Dedifferentiated amniotic fluid mesenchymal stem cell (primary cell): Measurements from ENCODE around the gene PCSK1N.

ENCODE experiments used
- DNase-seq: peaks from one replicate; pipeline ENCODE4 v3.0.0-alpha.2; 2016; ENCODE audit errors: extremely low spot score

Gene PCSK1N

DNA sequence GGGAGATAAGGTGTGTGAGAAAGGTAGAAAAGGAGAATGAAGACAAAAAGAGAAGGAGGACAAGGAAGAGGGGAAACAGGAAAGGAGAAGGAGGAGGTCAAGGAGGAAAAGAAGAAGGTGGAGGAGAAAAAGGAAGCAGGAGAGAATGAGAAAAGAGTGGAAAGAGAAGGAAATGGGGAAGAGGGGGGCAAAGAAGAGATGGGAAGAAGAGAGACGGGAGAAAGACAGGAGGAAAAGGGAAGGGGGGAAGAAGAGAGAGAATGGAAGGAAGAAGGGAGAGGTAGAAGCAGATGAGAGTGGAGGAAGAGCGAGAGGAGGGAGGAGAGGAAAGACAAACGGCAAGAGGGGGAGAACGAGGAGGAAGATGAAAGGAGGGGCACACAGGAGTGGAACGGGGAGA lies 44.9 kb downstream of the PCSK1N start:
- no peak for DNase-seq

DNA sequence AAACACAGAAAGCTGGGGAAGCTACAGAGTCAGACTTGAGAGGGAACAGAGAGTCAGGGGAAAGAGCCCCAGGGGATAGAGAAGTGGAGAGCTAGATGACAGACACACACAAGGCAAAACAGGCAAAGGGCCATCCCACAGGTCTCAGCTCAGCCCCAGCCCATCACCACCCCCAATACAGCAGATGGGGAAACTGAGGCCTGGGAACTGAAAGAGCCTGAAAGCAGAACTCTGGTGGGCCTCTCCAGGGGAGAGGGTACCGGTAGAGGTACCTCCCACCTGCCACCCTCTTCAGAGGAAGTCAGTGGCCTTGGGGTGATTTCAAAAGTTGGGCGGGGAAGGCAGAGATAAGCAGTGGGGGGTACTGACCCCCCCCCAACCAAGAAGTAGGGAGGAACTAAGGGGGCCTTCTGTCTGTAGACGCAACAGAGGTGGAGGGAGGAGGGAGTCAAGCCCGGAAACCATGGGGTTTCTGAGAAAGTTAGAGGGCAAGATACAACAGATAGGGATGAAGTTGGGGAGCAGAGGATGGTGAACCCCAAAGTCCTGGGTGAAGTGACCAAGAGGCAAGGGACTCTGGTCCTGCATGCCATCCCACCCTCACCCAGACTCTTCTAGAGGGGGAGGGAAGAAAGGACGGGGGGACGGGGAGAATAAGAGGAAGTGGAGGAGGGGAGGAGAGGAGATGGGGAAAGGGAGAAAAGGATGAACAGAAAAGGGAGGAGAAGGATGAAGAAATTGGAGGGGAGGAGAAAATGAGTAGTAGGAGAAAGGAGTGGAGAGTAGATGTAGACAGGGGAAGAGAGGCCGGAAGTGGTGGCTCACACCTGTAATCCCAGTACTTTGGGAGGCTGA lies 45.8 kb downstream of the PCSK1N start:
- DNase-seq = no peak

DNA sequence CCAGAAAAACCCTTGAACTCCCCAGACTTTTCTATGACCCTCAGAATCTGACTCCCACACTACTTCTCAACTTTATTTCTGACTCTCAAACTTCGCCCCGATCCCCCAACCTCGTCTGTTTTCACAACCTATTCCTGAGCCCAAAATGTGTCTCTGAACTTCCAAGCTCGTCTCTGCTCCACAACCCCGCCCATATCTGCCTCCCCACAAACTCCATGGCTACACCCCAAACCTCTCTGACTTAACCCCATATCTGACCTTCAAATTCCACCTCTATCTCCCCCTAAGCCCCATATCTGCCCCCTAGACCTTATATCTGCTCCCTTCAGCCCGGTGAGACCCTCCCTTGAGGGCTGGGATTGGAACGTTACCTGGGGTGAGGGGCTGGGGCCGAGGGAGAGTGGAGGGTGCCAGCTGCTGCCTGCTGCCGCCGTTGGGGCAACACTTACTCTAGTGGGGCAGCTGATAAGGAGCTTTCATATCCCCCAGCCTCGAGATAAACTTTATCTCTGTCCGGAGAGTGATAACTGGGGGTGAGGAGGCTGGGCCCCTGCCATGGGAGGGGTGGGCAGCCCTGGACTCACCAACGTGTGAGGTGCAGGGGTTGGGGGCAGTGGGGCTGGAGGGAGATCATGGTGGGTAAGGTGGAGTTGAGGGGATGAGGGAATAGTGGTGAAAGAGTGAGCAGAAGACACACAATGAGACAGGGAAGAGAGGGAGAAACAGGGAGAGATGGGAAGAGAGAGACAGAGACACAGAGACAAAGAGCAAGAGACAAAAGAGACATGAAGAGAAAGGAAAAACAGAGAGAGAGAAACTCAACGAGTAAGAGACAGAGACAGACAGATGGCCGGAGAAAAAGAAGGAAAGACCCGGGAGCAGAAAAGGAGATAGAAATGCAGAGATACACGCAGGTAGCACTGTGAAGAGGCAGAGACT lies 47.6 kb downstream of the PCSK1N start:
- DNase-seq = no peak

DNA sequence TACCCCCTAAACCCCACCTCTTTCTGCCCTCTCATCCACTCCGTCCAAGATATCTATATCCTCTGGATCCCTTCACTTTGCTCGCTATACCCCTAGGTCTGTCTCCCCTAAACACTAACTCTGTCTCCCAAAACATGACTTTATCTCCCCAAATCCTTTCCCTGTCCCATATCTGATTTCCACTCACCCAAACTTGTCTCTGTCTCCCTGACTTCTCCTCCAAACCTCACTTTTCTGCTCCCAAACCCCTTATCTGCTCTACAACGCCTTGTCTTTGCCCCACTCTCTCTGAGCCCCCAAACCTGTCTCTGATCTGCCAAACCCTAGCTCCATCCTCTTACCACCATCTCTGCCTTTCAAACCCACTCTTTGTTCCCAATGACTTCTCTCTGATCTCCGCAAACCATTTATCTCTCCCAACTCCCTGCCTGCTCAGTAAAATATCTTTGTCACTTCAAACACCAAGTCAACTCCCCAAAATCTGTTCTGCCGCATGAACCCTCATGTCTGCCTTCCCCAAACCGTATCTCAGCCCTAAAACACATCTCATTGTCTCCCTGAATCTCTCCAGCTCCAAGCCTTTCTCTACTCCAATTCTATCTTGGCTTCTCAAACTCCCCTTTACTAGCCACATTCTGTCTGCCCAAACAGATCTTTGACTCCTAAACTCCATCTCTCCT lies 48.4 kb downstream of the PCSK1N start:
- no peak for DNase-seq

DNA sequence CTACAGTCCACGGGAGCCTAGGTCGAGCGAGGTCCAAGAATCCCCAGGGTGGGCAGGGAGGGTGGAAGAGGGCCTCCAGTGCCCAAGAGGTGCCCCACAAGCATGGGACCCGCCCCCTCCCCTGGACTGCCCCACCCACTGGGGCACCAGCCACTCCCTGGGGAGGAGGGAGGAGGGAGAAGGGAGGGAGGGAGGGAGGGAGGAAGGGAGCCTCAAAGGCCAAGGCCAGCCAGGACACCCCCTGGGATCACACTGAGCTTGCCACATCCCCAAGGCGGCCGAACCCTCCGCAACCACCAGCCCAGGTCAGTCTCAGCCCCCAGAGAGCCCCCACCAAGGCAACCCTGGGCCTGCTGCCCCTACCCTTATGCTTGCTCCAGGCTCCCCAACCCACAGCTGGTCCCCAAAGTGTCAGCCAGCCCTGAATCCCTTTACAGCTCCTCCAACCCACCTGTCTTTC lies 49.0 kb downstream of the PCSK1N start, which contains the start of gene GATA1:
GATA1 (plus strand) TSS at position 250 of the 460 bp plus-strand sequence. CDS start 4,520 bp downstream, outside the sequence.
- no peak for DNase-seq

DNA sequence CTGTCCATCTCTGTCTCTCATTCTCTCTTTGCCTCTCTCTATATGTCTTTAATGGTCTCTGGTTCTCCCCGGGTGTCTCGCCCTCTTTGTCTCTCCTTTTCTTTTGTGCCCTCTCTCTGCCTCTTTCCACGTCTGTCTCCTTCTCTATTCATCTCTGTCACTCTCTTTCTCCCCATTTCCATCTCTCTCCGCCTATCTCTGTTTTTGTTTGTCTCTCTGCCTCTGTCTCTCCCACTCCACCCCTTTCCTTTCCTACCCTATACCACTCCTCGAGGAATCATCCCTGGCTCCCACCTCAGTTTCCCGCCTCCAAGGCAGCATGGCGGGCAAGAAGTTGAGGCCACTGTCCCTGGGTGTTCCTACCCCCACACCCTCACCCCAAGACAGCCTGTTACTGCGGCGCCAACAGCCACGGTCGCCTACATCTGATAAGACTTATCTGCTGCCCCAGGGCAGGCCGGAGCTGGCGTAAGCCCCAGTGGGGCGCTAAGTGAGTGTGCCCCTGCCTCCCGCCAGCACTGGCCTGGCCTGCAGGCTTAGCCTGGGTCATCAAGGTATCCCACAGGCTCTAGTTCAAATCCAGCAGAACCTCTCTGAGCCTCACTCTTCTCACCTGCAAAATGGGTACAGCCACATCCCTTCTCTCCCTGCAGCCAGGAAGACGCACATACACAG lies 49.7 kb downstream of the PCSK1N start:
- no peak for DNase-seq

DNA sequence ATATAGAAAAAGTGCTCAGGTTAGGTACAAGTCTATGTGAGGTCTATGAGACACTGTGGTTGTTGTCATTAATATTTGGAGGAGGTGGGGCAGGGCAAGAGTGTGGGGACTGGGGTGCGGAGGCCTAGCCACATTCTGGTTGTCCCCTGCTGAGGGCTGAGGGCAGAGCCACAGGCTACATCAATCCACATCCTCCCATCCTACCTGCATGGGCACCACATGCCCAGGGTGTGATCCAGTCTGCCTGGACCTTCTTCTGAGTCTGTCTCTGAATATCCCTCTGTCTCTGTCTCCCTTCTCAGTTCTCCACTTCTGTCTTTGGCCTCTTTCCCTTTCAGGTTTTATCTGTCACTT lies 50.2 kb downstream of the PCSK1N start:
- DNase-seq = no peak

DNA sequence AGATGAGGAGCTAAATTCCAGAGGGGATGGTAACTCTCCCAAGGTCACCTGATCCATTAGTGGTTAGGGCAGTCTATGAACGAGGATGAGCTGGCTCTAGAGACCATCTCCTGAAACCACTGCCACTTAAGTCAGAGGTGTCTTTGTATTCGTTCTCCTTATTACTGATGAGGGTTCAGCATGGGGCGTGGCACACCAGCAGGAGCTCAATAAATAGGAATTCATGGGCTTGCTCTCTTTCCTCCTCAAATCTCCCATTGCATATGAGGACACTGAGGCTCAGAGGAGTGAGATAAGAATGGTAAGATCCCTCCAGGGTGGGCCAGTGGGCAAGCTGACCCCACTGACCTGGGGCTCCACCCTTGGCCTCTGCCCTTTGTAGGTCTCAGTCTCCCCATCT lies 50.7 kb downstream of the PCSK1N start:
- no peak for DNase-seq

DNA sequence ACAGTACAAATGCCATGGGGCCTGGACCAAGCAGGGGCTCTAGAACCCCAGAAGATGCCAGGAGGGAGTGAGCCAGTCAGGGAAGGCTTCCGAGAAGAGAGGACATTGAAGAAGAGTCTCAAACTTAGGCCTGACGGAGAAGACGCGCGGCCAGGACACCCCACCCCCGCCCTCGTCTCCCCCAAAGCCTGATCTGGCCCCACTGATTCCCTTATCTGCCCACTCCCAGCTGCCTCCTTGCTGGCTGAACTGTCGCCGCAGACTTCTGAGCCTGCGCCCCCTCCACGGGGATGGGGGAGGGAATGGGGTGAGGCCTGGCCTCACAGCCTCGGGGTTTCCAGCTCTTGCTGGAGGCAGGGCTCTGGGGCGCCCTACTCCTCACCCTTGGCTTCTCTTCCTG lies 52.6 kb downstream of the PCSK1N start:
- no peak for DNase-seq

DNA sequence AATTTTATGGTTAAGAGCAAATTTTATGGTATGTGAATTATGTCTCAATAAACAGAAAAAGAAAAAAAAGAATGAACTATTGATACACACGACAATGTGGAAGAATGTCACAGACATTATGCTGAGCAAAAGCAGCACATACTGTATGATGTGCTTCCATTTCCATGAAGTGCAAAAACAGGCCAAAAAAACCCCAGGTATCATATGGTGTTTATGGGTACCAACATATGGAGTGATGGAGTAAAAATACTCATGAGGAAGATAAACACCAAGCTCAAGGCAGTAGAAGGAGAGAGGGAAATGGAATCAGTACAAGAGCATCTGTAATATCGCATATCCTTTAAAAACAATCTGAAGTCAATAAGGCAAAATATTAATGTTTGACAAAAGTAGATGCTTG lies 53.2 kb downstream of the PCSK1N start:
- DNase-seq = no peak

DNA sequence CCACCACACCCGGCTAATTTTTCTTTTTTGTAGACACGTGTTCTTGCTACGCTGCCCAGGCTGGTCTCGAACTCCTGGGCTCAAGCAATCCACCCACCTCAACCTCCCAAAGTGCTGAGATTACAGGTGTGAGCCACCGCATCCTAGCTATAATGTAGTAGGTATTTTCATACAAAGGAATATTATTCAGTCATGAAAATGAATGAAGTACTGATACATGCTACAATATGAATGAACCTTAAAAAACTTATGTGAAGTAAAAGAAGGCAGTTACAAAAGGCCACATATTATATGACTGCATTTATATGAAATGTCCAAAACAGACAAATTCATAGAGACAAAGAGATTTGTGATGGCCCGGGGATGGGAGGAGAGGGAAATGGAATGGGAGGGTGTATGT lies 53.7 kb downstream of the PCSK1N start:
- no peak for DNase-seq
